ENCODE data around the gene FUT3. TPM values are rescaled to one million over a fixed set of nuclear protein-coding genes. Genes with fewer than 3 reads are reported as not detected.

Gene FUT3
- total and polyA plus RNA-seq, 8 donors: 1.1 to 119 (median 7.8) TPM

- no peaks in the 10 kb centered on the region for H3K9me3 ChIP-seq
- peak overlapping the region in 2 of 5 donors; percentile 19 to 83 for H3K27ac ChIP-seq
- WGBS, 5 donors: 42 to 56% (median 51%) methylated on average over 18 to 19 of the region's 19 CpGs
- peaks cover 7 to 25% (median 12%) of the 10 kb centered on the region in 4 donors for H3K4me1 ChIP-seq
- H3K36me3 ChIP-seq: no peaks in the 10 kb centered on the region
- TF ChIP-seq POLR2AphosphoS5 (IDR thresholded peaks at IDR 0.05) (no peak), EP300 (IDR thresholded peaks at IDR 0.05) (no peak), POLR2A (IDR thresholded peaks at IDR 0.05) (no peak), CTCF (IDR thresholded peaks at IDR 0.05) (no peak)
- H3K4me3 ChIP-seq: no peak overlapping the region
- H3K27me3 ChIP-seq: peaks cover 0 to 55% (median 23%) of the 10 kb centered on the region in 3 donors
- no peak for DNase-seq
- intact Hi-C loops (cut with DNase I; ENCODE audit: low total_unique reads): no loop called here
These were observed 30.5 kb upstream of the FUT3 start for GRCh38 chr19:5881543-5882299.

DNA sequence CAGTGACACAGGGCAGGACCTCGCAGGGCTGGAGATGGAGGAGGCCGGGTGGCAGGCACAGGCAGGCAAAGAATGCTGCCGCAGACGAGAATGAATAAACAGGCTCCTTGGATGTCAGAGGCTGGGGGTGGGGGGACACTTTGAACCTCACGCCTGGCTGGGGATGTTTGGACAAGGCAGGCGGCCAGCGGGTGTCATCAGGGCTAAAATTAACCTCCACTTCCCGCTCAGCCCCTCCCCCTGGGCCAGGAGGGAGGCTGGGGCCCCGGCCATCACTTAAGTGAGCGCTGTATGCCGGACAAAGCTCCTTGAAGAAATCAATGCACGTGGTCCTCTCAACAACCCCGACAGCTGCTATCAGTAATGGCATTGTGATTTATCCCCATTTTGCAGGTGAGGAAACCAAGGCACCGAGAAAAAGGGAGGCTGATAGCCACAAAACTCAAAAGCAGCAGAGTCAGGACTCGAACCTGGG, 29.4 kb upstream of the FUT3 start:
- intact Hi-C loops (cut with DNase I; ENCODE audit: low total_unique reads): no loop called here
- peak in 1 of 2 donors; percentile 84 for DNase-seq
- TF ChIP-seq POLR2AphosphoS5 (IDR thresholded peaks at IDR 0.05) (peak in 2 of 3 donors; percentile 29 to 39), EP300 (IDR thresholded peaks at IDR 0.05) (peak; percentile 37), CTCF (IDR thresholded peaks at IDR 0.05) (no peak), POLR2A (IDR thresholded peaks at IDR 0.05) (no peak)
- H3K27me3 ChIP-seq: peaks cover 0 to 61% (median 28%) of the 10 kb centered on the region in 3 donors
- 9 to 22% (median 15%) methylated on average over 11 to 15 of the region's 15 CpGs for WGBS, 5 donors
- peak overlapping the region in 4 of 5 donors; percentile 31 to 83 (median 50) for H3K27ac ChIP-seq
- no peak overlapping the region for H3K4me3 ChIP-seq
- H3K36me3 ChIP-seq: no peaks in the 10 kb centered on the region
- H3K9me3 ChIP-seq: no peaks in the 10 kb centered on the region
- peaks cover 7 to 25% (median 12%) of the 10 kb centered on the region in 4 donors for H3K4me1 ChIP-seq

- peaks cover 7 to 25% (median 12%) of the 10 kb centered on the region in 4 donors for H3K4me1 ChIP-seq
- no peaks in the 10 kb centered on the region for H3K36me3 ChIP-seq
- peaks cover 0 to 61% (median 28%) of the 10 kb centered on the region in 3 donors for H3K27me3 ChIP-seq
- peak overlapping the region in 4 of 5 donors; percentile 31 to 83 (median 50) for H3K27ac ChIP-seq
- no peak overlapping the region for H3K4me3 ChIP-seq
- no peaks in the 10 kb centered on the region for H3K9me3 ChIP-seq
- 27 to 39% (median 30%) methylated on average over 5 to 6 of the region's 6 CpGs for WGBS, 5 donors
- intact Hi-C loops (cut with DNase I; ENCODE audit: low total_unique reads): no loop called here
- no peak for DNase-seq
- TF ChIP-seq CTCF (IDR thresholded peaks at IDR 0.05): no peak
These were observed 28.9 kb upstream of the FUT3 start for GRCh38 chr19:5880196-5880595.

- no peak overlapping the region for H3K4me3 ChIP-seq
- peak overlapping the region in 1 of 5 donors; percentile 51 for H3K27ac ChIP-seq
- peaks cover 0 to 61% (median 28%) of the 10 kb centered on the region in 3 donors for H3K27me3 ChIP-seq
- H3K4me1 ChIP-seq: peaks cover 7 to 22% (median 12%) of the 10 kb centered on the region in 4 donors
- no peaks in the 10 kb centered on the region for H3K9me3 ChIP-seq
- no peak for TF ChIP-seq POLR2AphosphoS5 (IDR thresholded peaks at IDR 0.05)
- no peak for TF ChIP-seq EP300 (IDR thresholded peaks at IDR 0.05)
- no peak for TF ChIP-seq POLR2A (IDR thresholded peaks at IDR 0.05)
- TF ChIP-seq CTCF (IDR thresholded peaks at IDR 0.05): no peak
- whole genome bisulfite sequencing, 5 donors: 74 to 82% (median 79%) methylated on average over 6 to 9 of the region's 9 CpGs
- intact Hi-C loops (cut with DNase I; ENCODE audit: low total_unique reads): no loop called here
- no peak for DNase-seq
- no peaks in the 10 kb centered on the region for H3K36me3 ChIP-seq
These were observed 26.6 kb upstream of the FUT3 start for GRCh38 chr19:5877882-5878281.

All from stomach (tissue), 9 donors.